ENCODE measurements around the gene ARHGEF25.
A peak's percentile ranks its signal among the peaks of the same experiment; 100 is the strongest.

The ARHGEF25 gene

DNA sequence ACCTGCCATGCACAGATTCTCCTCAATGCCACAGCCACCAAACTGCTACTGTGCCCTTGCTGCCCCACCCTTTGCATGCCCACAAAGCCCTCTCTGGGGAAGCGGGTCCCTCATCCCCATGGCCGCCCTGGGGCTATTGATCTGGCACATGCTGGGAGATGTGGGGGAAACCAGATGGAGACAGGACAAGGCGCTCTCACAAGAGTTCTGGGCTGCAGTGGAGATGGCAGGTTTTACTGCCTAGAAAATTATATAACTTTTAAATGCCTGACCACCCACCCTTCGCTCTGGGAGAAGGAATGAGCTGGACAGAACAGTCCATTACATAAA is 30.8 kb upstream of the ARHGEF25 start:
- H3K27ac ChIP-seq, result no peak overlapping the region
- TF ChIP-seq, protein P1, sequence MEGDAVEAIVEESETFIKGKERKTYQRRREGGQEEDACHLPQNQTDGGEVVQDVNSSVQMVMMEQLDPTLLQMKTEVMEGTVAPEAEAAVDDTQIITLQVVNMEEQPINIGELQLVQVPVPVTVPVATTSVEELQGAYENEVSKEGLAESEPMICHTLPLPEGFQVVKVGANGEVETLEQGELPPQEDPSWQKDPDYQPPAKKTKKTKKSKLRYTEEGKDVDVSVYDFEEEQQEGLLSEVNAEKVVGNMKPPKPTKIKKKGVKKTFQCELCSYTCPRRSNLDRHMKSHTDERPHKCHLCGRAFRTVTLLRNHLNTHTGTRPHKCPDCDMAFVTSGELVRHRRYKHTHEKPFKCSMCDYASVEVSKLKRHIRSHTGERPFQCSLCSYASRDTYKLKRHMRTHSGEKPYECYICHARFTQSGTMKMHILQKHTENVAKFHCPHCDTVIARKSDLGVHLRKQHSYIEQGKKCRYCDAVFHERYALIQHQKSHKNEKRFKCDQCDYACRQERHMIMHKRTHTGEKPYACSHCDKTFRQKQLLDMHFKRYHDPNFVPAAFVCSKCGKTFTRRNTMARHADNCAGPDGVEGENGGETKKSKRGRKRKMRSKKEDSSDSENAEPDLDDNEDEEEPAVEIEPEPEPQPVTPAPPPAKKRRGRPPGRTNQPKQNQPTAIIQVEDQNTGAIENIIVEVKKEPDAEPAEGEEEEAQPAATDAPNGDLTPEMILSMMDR (conservative IDR thresholded peaks at IDR 0.05), result no peak

DNA sequence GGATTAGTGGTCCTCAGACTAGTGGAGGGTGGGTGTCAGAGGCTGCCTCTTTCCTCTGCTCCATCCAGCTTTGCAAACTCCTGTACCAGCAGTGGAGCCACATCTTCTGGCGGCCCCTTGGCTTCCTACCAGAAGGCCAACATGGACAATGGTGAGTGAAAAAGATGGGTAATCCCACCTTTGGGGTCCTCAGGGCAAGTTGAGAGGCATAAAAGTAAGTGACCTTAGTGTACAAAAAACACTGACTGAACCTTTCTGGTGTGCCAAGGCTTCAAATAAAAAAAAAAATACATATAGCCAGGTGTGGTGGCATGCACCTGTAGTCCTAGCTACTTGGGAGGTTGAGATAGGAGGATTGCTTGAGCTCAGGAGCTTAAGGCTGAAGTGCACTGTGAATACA is 29.4 kb upstream of the ARHGEF25 start:
- H3K27ac ChIP-seq, result no peak overlapping the region
- TF ChIP-seq, protein P1 (conservative IDR thresholded peaks at IDR 0.05), result no peak

DNA sequence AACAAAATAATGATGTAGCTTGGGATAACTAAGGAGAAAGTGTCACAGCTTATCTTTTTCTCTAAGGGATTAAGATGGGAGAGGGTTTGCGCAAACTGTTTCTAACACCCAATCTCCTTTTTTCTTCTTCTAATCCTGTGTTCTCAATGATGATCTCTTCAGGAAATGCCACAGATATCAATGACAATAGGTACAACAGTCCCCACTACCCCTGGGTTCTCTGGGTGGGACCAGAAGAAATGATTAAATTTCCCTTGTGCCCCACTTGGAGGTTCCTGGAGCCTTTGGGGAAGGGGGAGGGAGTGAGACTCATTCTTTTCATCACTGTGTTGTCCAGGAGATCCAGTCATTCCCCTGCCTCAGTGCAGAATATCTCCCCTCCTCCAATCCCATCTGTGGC is 28.8 kb upstream of the ARHGEF25 start:
- no peak overlapping the region for H3K27ac ChIP-seq
- TF ChIP-seq, protein P1 (conservative IDR thresholded peaks at IDR 0.05), result no peak

- TF ChIP-seq, protein P1 (conservative IDR thresholded peaks at IDR 0.05), result peak; percentile 97
- no peak overlapping the region for H3K27ac ChIP-seq
Observed at GRCh38 chr12:57583008-57583831, 28.0 kb upstream of the ARHGEF25 start.

- no peak overlapping the region for H3K27ac ChIP-seq
- TF ChIP-seq, protein P1 (conservative IDR thresholded peaks at IDR 0.05), result no peak
Observed at GRCh38 chr12:57584050-57584449, 27.2 kb upstream of the ARHGEF25 start.

- TF ChIP-seq, protein P1 (conservative IDR thresholded peaks at IDR 0.05), result no peak
- no peak overlapping the region for H3K27ac ChIP-seq
Observed at GRCh38 chr12:57584690-57585089, 26.5 kb upstream of the ARHGEF25 start.

DNA sequence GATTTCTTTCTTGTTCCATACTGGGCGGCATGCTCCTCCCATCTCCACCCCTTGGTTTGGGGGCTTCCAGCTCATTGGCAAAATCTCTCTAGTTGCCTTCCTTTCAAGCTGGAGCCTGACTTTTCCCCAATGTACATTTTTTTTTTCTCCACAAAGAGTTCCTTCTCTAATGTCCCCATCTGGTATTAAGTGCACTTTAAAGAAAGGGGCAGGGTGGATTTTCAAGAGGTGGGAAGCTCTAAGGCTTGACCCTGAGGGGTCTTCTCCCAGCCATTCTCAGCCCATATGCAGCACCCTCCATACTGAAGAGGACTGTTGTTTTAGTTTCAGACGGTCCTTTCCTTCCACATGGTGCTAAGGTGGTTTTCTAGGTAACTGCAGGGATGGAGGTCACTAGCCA is 26.1 kb upstream of the ARHGEF25 start:
- no peak overlapping the region for H3K27ac ChIP-seq
- TF ChIP-seq, protein P1 (conservative IDR thresholded peaks at IDR 0.05), result no peak
